GM21390 (cell line): ENCODE results near the gene OR51E1.

Source experiments
- ATAC-seq: cut with Tn5 transposase; IDR thresholded peaks from one replicate; pipeline ENCODE4 v1.9.1; 2021; ENCODE audit not compliant: unreplicated experiment

OR51E1 gene

DNA sequence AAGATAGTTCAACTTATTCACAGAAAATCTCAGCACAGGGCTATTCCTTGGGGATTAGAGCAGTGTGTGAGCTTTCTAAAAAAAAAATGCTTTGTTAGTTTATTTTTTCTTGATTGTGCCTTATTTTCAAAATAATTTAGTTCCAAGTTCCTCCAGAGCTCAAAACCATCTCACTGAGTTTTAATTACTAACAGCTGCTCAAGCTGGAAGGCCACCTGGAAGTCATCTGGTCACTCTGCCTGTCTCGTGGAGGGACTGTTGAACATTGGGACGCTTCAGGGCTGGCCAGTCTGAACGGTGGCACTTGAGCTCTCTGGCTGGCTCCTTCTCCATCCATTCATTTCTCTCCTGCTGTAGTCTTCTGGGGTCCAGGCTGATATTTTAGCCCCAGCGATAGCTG is 4.0 kb downstream of the OR51E1 start:
- no peak for ATAC-seq

- no peak for ATAC-seq
These were observed 11.0 kb downstream of the OR51E1 start for GRCh38 chr11:4654635-4655369.

- no peak for ATAC-seq
These were observed 15.1 kb downstream of the OR51E1 start for GRCh38 chr11:4658629-4659445.

DNA sequence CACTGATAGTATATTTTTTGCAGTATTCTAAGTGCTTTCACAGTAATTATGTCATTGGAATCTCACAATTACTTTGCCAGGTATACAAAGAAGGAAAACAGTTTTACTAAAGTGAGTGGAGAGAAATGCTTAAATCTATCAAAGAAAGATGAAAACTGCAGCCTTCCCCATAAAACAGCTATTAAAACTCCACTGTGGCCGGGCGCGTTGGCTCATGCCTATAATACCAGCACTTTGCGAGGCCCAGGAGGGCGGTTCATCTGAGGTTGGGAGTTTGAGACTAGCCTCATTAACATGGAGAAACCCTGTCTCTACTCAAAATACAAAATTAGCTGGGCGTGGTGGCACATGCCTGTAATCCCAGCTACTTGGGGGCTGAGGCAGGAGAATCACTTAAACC is 19.1 kb downstream of the OR51E1 start:
- no peak for ATAC-seq

GRCh38 chr11:4664183-4664582 is 20.4 kb downstream of the OR51E1 start:
- ATAC-seq, result no peak

- no peak for ATAC-seq
These were observed 21.0 kb downstream of the OR51E1 start for GRCh38 chr11:4664786-4665185.

GRCh38 chr11:4665424-4665823 is 21.6 kb downstream of the OR51E1 start:
- no peak for ATAC-seq

DNA sequence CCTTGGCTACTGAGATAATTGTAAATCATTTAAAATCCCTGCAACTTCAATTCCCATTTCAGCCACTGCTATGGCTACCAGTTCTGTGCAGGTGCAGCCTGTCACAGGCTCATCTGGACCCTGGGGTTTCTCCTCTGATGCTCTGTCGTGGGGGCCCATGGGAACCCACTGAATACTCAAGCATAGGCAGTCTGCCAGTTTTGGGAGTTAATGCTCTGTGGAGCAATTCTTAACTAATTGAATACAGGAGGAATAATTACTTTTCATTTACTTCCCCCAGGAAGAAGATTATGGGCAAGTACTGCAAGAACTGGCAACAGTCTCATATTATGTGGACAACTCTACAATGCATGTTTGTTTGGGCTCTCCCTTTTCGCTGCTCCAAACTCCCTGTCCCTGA is 28.0 kb downstream of the OR51E1 start:
- no peak for ATAC-seq

- no peak for ATAC-seq
These were observed 28.7 kb downstream of the OR51E1 start for GRCh38 chr11:4672470-4672869.

- ATAC-seq, result no peak
These were observed 30.0 kb downstream of the OR51E1 start for GRCh38 chr11:4673781-4674180.

- no peak for ATAC-seq
These were observed 34.2 kb downstream of the OR51E1 start for GRCh38 chr11:4677948-4678347.

DNA sequence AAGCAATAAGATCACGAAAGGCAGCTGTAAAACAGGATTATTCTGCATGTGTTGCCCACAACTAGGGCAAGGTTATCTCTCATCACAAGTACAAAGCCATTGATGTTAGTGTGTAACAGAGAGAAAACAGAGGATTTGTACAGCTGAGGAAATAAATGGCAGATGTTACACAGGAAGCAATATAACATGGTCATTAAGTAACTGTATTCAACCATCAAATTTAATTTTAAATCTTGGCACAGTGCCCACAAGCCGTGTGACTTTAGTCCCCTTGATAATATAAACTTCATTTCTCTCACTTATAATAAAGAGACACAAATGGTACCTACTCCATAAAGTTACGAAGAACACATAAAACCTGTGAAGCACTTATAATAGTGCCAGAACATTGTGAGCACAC is 36.6 kb downstream of the OR51E1 start:
- no peak for ATAC-seq

DNA sequence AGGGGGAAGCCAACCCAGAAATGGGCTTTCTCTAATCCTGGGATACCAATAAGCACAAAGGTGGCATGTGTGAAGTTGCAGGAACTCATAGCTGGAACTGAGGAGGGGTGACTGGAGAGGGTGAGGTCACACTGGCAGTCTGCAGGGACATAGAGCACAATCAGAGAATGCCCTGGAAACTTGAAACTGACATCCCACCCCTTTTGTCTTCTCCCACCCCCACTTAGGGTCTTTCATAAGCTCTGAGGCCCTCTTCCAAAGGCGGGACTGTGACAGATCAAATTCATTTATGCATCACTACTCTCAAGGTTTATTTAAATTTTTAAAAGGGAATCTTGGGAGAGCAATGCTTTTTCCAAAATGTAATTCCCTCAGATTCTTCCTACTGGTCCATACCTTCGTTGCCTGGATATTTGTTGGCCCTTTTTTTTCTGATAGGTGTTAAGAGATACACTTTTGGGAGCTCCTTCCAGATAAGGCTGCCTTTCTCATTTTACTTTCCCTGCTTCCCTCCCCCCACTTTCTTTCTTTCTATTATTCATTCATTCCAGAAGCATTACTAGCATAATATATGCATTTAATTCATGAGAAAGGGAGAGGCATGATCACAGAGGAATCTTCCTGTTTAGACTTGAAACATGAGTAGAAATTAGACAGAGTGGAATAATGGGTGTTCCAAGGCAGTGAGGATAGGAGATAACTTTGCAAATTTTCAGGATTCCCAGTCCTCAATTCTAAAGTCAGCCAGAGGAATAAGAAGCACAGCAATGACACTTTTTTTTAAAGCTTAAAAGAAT is 39.0 kb downstream of the OR51E1 start:
- ATAC-seq, result no peak

DNA sequence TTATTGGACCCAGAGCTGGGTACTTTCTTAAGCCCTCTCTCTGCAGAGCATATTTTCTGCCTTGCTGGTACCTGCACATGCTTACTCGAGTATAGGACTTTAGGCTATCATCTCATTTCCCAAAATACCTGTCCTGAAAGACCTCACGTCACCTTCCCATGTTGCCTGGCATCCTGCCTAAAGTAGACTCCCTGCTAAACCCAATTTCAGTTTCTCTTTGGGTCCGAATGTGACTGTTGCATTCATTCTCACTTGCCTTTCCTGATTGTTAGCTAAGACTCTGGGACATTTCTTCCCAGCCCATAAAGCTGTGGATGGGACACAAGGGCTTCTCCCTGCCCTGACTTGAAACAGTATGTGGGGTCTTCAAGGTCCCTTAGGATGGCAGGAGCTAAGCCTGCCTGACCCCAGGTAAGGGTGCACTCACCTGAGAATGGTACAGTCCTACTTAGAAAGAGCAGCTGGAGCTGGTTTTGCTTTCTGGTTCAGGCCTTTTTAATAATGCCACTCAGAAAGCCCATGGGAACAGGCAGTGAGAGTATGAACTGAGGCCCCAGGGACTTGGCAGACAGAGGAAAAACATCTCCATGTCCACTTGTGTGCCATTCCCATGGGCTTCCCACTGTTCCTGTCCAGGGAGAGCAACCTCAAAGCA is 41.0 kb downstream of the OR51E1 start:
- ATAC-seq, result no peak

GRCh38 chr11:4695442-4695841 is 51.7 kb downstream of the OR51E1 start:
- no peak for ATAC-seq

GRCh38 chr11:4697585-4697984 is 53.8 kb downstream of the OR51E1 start, which contains the start of gene OR51E2:
OR51E2 (minus strand) TSS chr11:4697853; CDS start chr11:4682711, 15,142 bp downstream.
- ATAC-seq, result no peak

DNA sequence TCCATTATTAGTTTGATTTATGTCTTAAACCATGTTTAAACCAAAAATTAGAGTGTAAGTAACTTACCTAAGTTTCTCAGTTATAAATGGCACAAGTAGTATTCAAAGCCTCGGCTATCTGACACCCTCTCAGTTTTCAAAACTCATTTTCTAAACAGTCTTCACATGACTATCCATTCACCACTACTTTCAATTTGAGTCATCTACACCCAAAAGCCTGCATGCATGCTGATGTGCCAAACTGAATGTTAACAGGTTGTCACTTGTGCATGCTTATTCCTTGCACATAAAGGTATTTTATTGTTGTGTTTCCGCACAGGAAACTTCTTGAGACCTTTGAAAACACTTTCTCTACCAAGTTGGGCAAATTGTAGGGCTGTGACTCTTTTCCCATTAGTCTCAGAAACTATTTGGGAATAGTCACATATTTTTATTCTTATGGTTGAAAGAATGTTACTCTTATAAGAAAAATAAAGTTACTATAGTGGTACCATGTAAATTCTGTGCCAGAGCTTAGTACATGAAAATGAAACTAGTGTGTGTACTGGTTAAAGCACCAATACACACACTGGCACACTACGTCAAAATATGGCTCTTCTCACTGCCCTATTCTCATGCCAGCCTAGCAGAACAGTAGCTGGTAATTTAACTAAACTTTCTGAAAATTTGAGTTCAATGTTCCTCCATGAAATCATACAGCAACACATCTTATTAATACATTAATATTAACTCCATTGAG is 56.1 kb downstream of the OR51E1 start:
- peak; percentile 96 for ATAC-seq

- no peak for ATAC-seq
These were observed 56.6 kb downstream of the OR51E1 start for GRCh38 chr11:4700436-4700820.

GRCh38 chr11:4704054-4704789 is 60.4 kb downstream of the OR51E1 start, which contains the start of gene MMP26:
MMP26 (plus strand) TSS chr11:4704784.
- no peak for ATAC-seq
